Stimulated activated CD4-positive, alpha-beta T cell treated with anti-CD3 and anti-CD28 coated beads, Interleukin-15, amount 100 ng/mL, for 1 hour (primary cell): Measurements from ENCODE around the gene CD200.

ENCODE experiments used
- DNase-seq, 2 donors: peaks; one replicate each; pipeline ENCODE4 v3.0.0-alpha.2; 2020; ENCODE audit warnings: low read depth in 1 of 2, low spot score in 1 of 2

CD200 gene

DNA sequence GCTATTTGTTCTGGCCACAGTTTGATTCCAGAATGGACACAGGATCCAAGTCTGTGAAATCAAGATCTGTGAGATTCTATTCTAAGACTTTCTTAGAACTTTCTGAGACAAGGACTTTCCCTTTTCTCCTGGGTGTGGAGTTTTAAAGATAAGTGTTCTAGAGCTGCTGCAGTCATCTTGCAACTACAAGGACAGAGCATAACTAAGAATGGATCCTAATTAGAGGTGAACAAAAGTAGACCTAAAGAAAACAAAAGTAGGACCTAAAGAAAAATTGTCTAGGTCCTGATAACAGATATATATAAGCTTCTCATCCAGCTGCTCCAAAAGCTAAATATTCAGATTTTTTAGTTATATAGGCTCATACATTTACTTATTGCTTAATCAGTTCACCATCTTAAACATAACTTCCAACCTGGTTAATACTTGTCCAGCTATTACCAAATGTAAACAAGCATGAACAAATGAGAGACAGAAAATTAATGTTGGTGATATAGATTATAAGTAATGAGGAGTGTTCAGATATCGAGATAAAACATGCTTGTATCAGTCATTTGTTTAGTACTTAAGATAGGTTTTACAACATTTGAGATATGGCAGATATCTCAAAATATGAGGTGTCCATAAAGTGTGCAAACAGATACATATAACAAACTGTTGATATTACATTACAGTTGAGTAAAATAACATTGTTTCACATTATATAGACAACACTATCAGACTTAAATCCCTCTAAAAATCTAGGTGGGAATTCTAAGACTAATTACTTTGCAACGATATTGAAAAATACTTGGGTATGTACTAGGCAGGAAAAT is 75.1 kb downstream of the CD200 start:
- DNase-seq = no peak

GRCh38 chr3:112409041-112409440 is 76.1 kb downstream of the CD200 start:
- DNase-seq = no peak

- no peak for DNase-seq
These were observed 78.5 kb downstream of the CD200 start for GRCh38 chr3:112411425-112411824.
